Activated T-cell treated with anti-CD3 and anti-CD28 coated beads for 24 hours (primary cell): ENCODE results near the gene SORCS2.

Experiments
- DNase-seq: peaks from one replicate; pipeline ENCODE4 v3.0.0-alpha.2; 2020; ENCODE audit warnings: low read depth

The SORCS2 gene

GRCh38 chr4:7291372-7292114 is 99.2 kb downstream of the SORCS2 start:
- no peak for DNase-seq

- DNase-seq = no peak
Measured at GRCh38 chr4:7293703-7294102, 101.4 kb downstream of the SORCS2 start.

- no peak for DNase-seq
Measured at GRCh38 chr4:7294176-7294756, 101.9 kb downstream of the SORCS2 start.

- DNase-seq = no peak
Measured at GRCh38 chr4:7295197-7295910, 103.0 kb downstream of the SORCS2 start.

- DNase-seq = no peak
Measured at GRCh38 chr4:7295911-7296660, 103.7 kb downstream of the SORCS2 start.

- DNase-seq = no peak
Measured at GRCh38 chr4:7296661-7297335, 104.5 kb downstream of the SORCS2 start.

GRCh38 chr4:7297374-7297773 is 105.0 kb downstream of the SORCS2 start:
- no peak for DNase-seq

GRCh38 chr4:7297881-7298280 is 105.5 kb downstream of the SORCS2 start:
- DNase-seq = no peak

GRCh38 chr4:7298619-7299009 is 106.3 kb downstream of the SORCS2 start:
- no peak for DNase-seq

- DNase-seq = no peak
Measured at GRCh38 chr4:7299010-7299907, 106.9 kb downstream of the SORCS2 start.

GRCh38 chr4:7299908-7300710 is 107.8 kb downstream of the SORCS2 start:
- DNase-seq = no peak

- DNase-seq = no peak
Measured at GRCh38 chr4:7300711-7301095, 108.4 kb downstream of the SORCS2 start.

- DNase-seq = no peak
Measured at GRCh38 chr4:7301126-7301785, 108.9 kb downstream of the SORCS2 start.

- DNase-seq = no peak
Measured at GRCh38 chr4:7301846-7302630, 109.7 kb downstream of the SORCS2 start.

GRCh38 chr4:7302781-7303404 is 110.6 kb downstream of the SORCS2 start:
- no peak for DNase-seq

GRCh38 chr4:7303561-7303960 is 111.2 kb downstream of the SORCS2 start:
- DNase-seq = no peak

GRCh38 chr4:7304436-7304835 is 112.1 kb downstream of the SORCS2 start:
- no peak for DNase-seq
